Esophagus muscularis mucosa (tissue), 4 donors: ENCODE results near the gene ARHGEF10L. TPM values are rescaled to one million over a fixed set of nuclear protein-coding genes. Genes with fewer than 3 reads are reported as not detected.

Source experiments
- DNase-seq: peaks from one replicate; pipeline ENCODE4 v3.0.0-alpha.2; 2017; ENCODE audit errors: extremely low spot score
- H3K27ac ChIP-seq, 4 donors: fragments of 200-600 bp; sonication (generic); replicated peaks in 1 of 4; 1 replicate in 3 of 4; 2 replicates in 1 of 4; pipeline ENCODE4 v1.5.1; 2016 to 2019; ENCODE audit warnings: mild to moderate bottlenecking in 1 of 4
- H3K27me3 ChIP-seq, 4 donors: fragments of 200-600 bp; sonication (generic); one replicate each; pipeline versions ENCODE4 v1.5.1 to v1.6.0; 2016 to 2019
- H3K36me3 ChIP-seq, 4 donors: fragments of 200-600 bp; sonication (generic); one replicate each; pipeline ENCODE4 v1.5.1; 2016 to 2019
- H3K4me1 ChIP-seq, 4 donors: fragments of 200-600 bp; sonication (generic); one replicate each; pipeline ENCODE4 v1.5.1; 2016 to 2019
- H3K4me3 ChIP-seq, 4 donors: fragments of 200-600 bp; sonication (generic); 1 replicate in 2 of 4; 2 replicates in 2 of 4; pipeline ENCODE4 v1.5.1; 2016 to 2019; ENCODE audit warnings: mild to moderate bottlenecking in 4 of 4, moderate library complexity in 1 of 4
- H3K9me3 ChIP-seq, 4 donors: fragments of 200-600 bp; sonication (generic); 1 replicate in 3 of 4; 2 replicates in 1 of 4; pipeline ENCODE4 v1.5.1; 2016 to 2019
- CTCF ChIP-seq, 3 experiments: fragments of 200-600 bp in 2 of 3; fragments of 450-650 bp in 1 of 3; sonication (generic) in 2 of 3; IDR thresholded peaks; one replicate each; pipeline ENCODE4 v1.5.1; 2017 to 2019; ENCODE audit warnings: antibody characterized with exemption in 3 of 3, mild to moderate bottlenecking in 2 of 3, moderate library complexity in 1 of 3
- EP300 ChIP-seq: sonication (generic); formaldehyde crosslinking; IDR thresholded peaks from one replicate; pipeline ENCODE4 v1.6.1; 2017; ENCODE audit warnings: antibody characterized with exemption
- POLR2A ChIP-seq: fragments of 450-650 bp; IDR thresholded peaks from one replicate; pipeline ENCODE4 v1.6.1; 2017; ENCODE audit warnings: antibody characterized with exemption, moderate library complexity, mild to moderate bottlenecking, low read depth
- POLR2AphosphoS5 ChIP-seq, 2 donors: sonication (generic); formaldehyde crosslinking; IDR thresholded peaks; one replicate each; pipeline ENCODE4 v1.6.1; 2017; ENCODE audit warnings: antibody characterized with exemption in 2 of 2
- WGBS: methylation state at CpG from one replicate; pipeline ENCODE4 v1.1.5; 2018; 5-methylcytosine and 5-hydroxymethylcytosine counted together
- intact Hi-C: fragments of 100-400 bp; cut with DNase I; formaldehyde crosslinking; loops from one replicate; pipeline ENCODE4 v1.15.1; 2023
- total RNA-seq, 4 donors: library from RNA; depleted of rRNA; stranded (reverse); fragments of >200 nt; gene quantifications; one replicate each; pipeline versions ENCODE4 v1.1.0 to v1.2.1, GENCODE V29; 2016

Gene ARHGEF10L
- total RNA-seq, 4 donors from 2014 or later, result 46.6 to 93.0 (median 66.9) TPM

- Histone ChIP-seq H3K4me1 (peaks cover 0 to 18% (median 3%) of the 10 kb centered on the region in 4 donors), H3K9me3 (no peaks in the 10 kb centered on the region), H3K27ac (no peak overlapping the region), H3K4me3 (no peak overlapping the region), H3K27me3 (no peaks in the 10 kb centered on the region), H3K36me3 (peaks cover 70 to 100% (median 95%) of the 10 kb centered on the region in 4 donors)
- WGBS, result 89% methylated on average over 4 of the region's 4 CpGs
- no peak for DNase-seq
- no peak for TF ChIP-seq POLR2A
- TF ChIP-seq EP300, result no peak
- TF ChIP-seq POLR2AphosphoS5 (IDR thresholded peaks at IDR 0.05), result no peak
- no peak for TF ChIP-seq CTCF (IDR thresholded peaks at IDR 0.05)
- intact Hi-C loops, result no loop called here
Observed at GRCh38 chr1:17637055-17637454, 97.6 kb downstream of the ARHGEF10L start.

- 80% methylated on average over 12 of the region's 14 CpGs for WGBS
- DNase-seq, result no peak
- Histone ChIP-seq H3K4me1 (peaks cover 0 to 9% (median 2%) of the 10 kb centered on the region in 4 donors), H3K27me3 (no peaks in the 10 kb centered on the region), H3K27ac (no peak overlapping the region), H3K4me3 (no peak overlapping the region), H3K36me3 (peaks cover 44 to 100% (median 81%) of the 10 kb centered on the region in 4 donors), H3K9me3 (no peaks in the 10 kb centered on the region)
- no peak for TF ChIP-seq POLR2A
- no peak for TF ChIP-seq POLR2AphosphoS5 (IDR thresholded peaks at IDR 0.05)
- no peak for TF ChIP-seq EP300
- no peak for TF ChIP-seq CTCF (IDR thresholded peaks at IDR 0.05)
- intact Hi-C loops, result no loop called here
Observed at GRCh38 chr1:17639703-17640340, 100.3 kb downstream of the ARHGEF10L start.

- Histone ChIP-seq H3K4me3 (no peak overlapping the region), H3K27ac (no peak overlapping the region), H3K9me3 (no peaks in the 10 kb centered on the region), H3K36me3 (peaks cover 38 to 100% (median 78%) of the 10 kb centered on the region in 4 donors), H3K4me1 (peaks cover 0 to 9% (median 1%) of the 10 kb centered on the region in 4 donors), H3K27me3 (no peaks in the 10 kb centered on the region)
- intact Hi-C loops, result no loop called here
- no peak for DNase-seq
- WGBS, result 81% methylated on average over 5 of the region's 5 CpGs
- TF ChIP-seq CTCF (IDR thresholded peaks at IDR 0.05) (no peak), EP300 (no peak), POLR2A (no peak), POLR2AphosphoS5 (IDR thresholded peaks at IDR 0.05) (no peak)
Observed at GRCh38 chr1:17640393-17640792, 100.9 kb downstream of the ARHGEF10L start.

GRCh38 chr1:17640975-17641374 lies 101.5 kb downstream of the ARHGEF10L start:
- no peak overlapping the region for H3K27ac ChIP-seq
- TF ChIP-seq CTCF (IDR thresholded peaks at IDR 0.05), result no peak
- TF ChIP-seq EP300, result no peak
- no peak for TF ChIP-seq POLR2A
- no peak for TF ChIP-seq POLR2AphosphoS5 (IDR thresholded peaks at IDR 0.05)
- H3K27me3 ChIP-seq, result no peaks in the 10 kb centered on the region
- H3K36me3 ChIP-seq, result peaks cover 35 to 100% (median 77%) of the 10 kb centered on the region in 4 donors
- no peak overlapping the region for H3K4me3 ChIP-seq
- no peaks in the 10 kb centered on the region for H3K9me3 ChIP-seq
- 87% methylated on average over 8 of the region's 8 CpGs for WGBS
- DNase-seq, result no peak
- H3K4me1 ChIP-seq, result peaks cover 0 to 9% (median 1%) of the 10 kb centered on the region in 4 donors
- intact Hi-C loops, result no loop called here

- H3K4me3 ChIP-seq, result no peak overlapping the region
- H3K27ac ChIP-seq, result no peak overlapping the region
- no peaks in the 10 kb centered on the region for H3K9me3 ChIP-seq
- H3K4me1 ChIP-seq, result peaks cover 0 to 9% (median 1%) of the 10 kb centered on the region in 4 donors
- H3K36me3 ChIP-seq, result peaks cover 31 to 100% (median 71%) of the 10 kb centered on the region in 4 donors
- no peak for DNase-seq
- 90% methylated on average over 5 of the region's 5 CpGs for WGBS
- TF ChIP-seq POLR2A, result no peak
- no peak for TF ChIP-seq POLR2AphosphoS5 (IDR thresholded peaks at IDR 0.05)
- TF ChIP-seq CTCF (IDR thresholded peaks at IDR 0.05), result no peak
- TF ChIP-seq EP300, result no peak
- intact Hi-C loops, result no loop called here
- no peaks in the 10 kb centered on the region for H3K27me3 ChIP-seq
Observed at GRCh38 chr1:17642169-17642568, 102.7 kb downstream of the ARHGEF10L start.
